Tibial nerve (tissue), 4 donors: ENCODE results near the gene SETX. TPM values are rescaled to one million over a fixed set of nuclear protein-coding genes. Genes with fewer than 3 reads are reported as not detected.
A peak's percentile ranks its signal among the peaks of the same experiment; 100 is the strongest.

Experiments
- DNase-seq, 2 donors: peaks; one replicate each; pipeline ENCODE4 v3.0.0-alpha.2; 2019; ENCODE audit warnings: low spot score in 2 of 2
- H3K27ac ChIP-seq, 4 donors: fragments of 200-600 bp; sonication (generic) in 3 of 4; one replicate each; pipeline ENCODE4 v1.5.1; 2017 to 2019; ENCODE audit warnings: mild to moderate bottlenecking in 1 of 4
- H3K27me3 ChIP-seq, 2 donors: fragments of 200-600 bp; sonication (generic) in 1 of 2; one replicate each; pipeline versions ENCODE4 v1.5.1 to v1.6.0; 2017 to 2019
- H3K36me3 ChIP-seq, 3 donors: fragments of 200-600 bp; sonication (generic); one replicate each; pipeline ENCODE4 v1.5.1; 2018 to 2019
- H3K4me1 ChIP-seq, 4 donors: fragments of 200-600 bp; sonication (generic) in 3 of 4; one replicate each; pipeline ENCODE4 v1.5.1; 2017 to 2019
- H3K4me3 ChIP-seq, 4 donors: fragments of 200-600 bp; sonication (generic) in 3 of 4; one replicate each; pipeline ENCODE4 v1.5.1; 2017 to 2019; ENCODE audit warnings: mild to moderate bottlenecking in 1 of 4, moderate library complexity in 1 of 4
- H3K9me3 ChIP-seq, 4 donors: fragments of 200-600 bp; sonication (generic) in 3 of 4; one replicate each; pipeline ENCODE4 v1.5.1; 2017 to 2019
- CTCF ChIP-seq, 5 experiments: fragments of 200-600 bp in 3 of 5; fragments of 450-650 bp in 2 of 5; sonication (generic) in 3 of 5; IDR thresholded peaks; one replicate each; pipeline ENCODE4 v1.5.1; 2016 to 2019; ENCODE audit warnings: antibody characterized with exemption in 5 of 5, mild to moderate bottlenecking in 3 of 5, moderate library complexity in 2 of 5
- EP300 ChIP-seq, 2 donors: sonication (generic); formaldehyde crosslinking; IDR thresholded peaks; one replicate each; pipeline ENCODE4 v1.6.1; 2017; ENCODE audit warnings: antibody characterized with exemption in 2 of 2, mild to moderate bottlenecking in 1 of 2
- POLR2A ChIP-seq, 2 donors: fragments of 450-650 bp; IDR thresholded peaks; one replicate each; pipeline ENCODE4 v1.6.1; 2017; ENCODE audit warnings: antibody characterized with exemption in 2 of 2, mild to moderate bottlenecking in 2 of 2, moderate library complexity in 2 of 2
- WGBS, 2 donors: methylation state at CpG; one replicate each; pipeline ENCODE4 v1.1.5; 2018; 5-methylcytosine and 5-hydroxymethylcytosine counted together
- total RNA-seq, 4 donors: library from RNA; depleted of rRNA; stranded (reverse); fragments of >200 nt; gene quantifications; one replicate each; pipeline ENCODE4 v1.1.0, GENCODE V29; 2016

SETX gene
- total RNA-seq, 4 donors from 2014 or later, result 64.0 to 73.9 (median 65.1) TPM

GRCh38 chr9:132242621-132243155 lies 112.1 kb downstream of the SETX start:
- H3K36me3 ChIP-seq, result no peaks in the 10 kb centered on the region
- DNase-seq, result no peak
- H3K27me3 ChIP-seq, result peaks cover 0 to 8% of the 10 kb centered on the region in 2 donors
- H3K4me1 ChIP-seq, result peaks cover 0 to 39% (median 8%) of the 10 kb centered on the region in 4 donors
- WGBS, 2 donors, result 25 to 27% methylated on average over 17 to 18 of the region's 18 CpGs
- no peak for TF ChIP-seq CTCF (IDR thresholded peaks at IDR 0.05)
- TF ChIP-seq POLR2A (IDR thresholded peaks at IDR 0.05), result no peak
- TF ChIP-seq EP300 (IDR thresholded peaks at IDR 0.05), result no peak
- peak overlapping the region in 3 of 4 donors; percentile 43 to 65 (median 50) for H3K27ac ChIP-seq
- peak overlapping the region; percentile 55 to 82 (median 63) for H3K4me3 ChIP-seq
- H3K9me3 ChIP-seq, result no peaks in the 10 kb centered on the region

GRCh38 chr9:132241840-132242620 lies 112.8 kb downstream of the SETX start:
- Histone ChIP-seq H3K4me3 (peak overlapping the region; percentile 60 to 82 (median 66)), H3K9me3 (no peaks in the 10 kb centered on the region), H3K36me3 (no peaks in the 10 kb centered on the region), H3K27ac (peak overlapping the region in 3 of 4 donors; percentile 43 to 65 (median 50)), H3K27me3 (peaks cover 0 to 8% of the 10 kb centered on the region in 2 donors), H3K4me1 (peaks cover 0 to 39% (median 8%) of the 10 kb centered on the region in 4 donors)
- WGBS, 2 donors, result 1 to 2% methylated on average over 58 to 61 of the region's 81 CpGs
- no peak for TF ChIP-seq CTCF (IDR thresholded peaks at IDR 0.05)
- no peak for DNase-seq

- DNase-seq, result no peak
- peak overlapping the region in 3 of 4 donors; percentile 33 to 65 (median 55) for H3K27ac ChIP-seq
Measured at GRCh38 chr9:132241483-132241839, 113.3 kb downstream of the SETX start.

GRCh38 chr9:132240841-132241482 lies 113.8 kb downstream of the SETX start:
- peak overlapping the region; percentile 9 to 65 (median 56) for H3K27ac ChIP-seq
- peak overlapping the region; percentile 60 to 82 (median 66) for H3K4me3 ChIP-seq
- H3K4me1 ChIP-seq, result peaks cover 0 to 36% (median 8%) of the 10 kb centered on the region in 4 donors
- peak in 1 of 2 donors; percentile 53 for TF ChIP-seq POLR2A (IDR thresholded peaks at IDR 0.05)
- peak in 1 of 2 donors; percentile 70 for TF ChIP-seq EP300 (IDR thresholded peaks at IDR 0.05)
- TF ChIP-seq CTCF (IDR thresholded peaks at IDR 0.05), result no peak
- no peaks in the 10 kb centered on the region for H3K36me3 ChIP-seq
- peaks cover 0 to 3% of the 10 kb centered on the region in 2 donors for H3K27me3 ChIP-seq
- WGBS, 2 donors, result 2 to 4% methylated on average over 34 to 51 of the region's 63 CpGs
- H3K9me3 ChIP-seq, result no peaks in the 10 kb centered on the region
- peak; percentile 90 to 94 for DNase-seq

More at GRCh38 chr9:132241483-132241839, 113.3 kb downstream of the SETX start:
- WGBS, 2 donors, result 1 to 2% methylated on average over 12 to 28 of the region's 33 CpGs
- Histone ChIP-seq H3K4me3 (peak overlapping the region; percentile 60 to 82 (median 66)), H3K4me1 (peaks cover 0 to 39% (median 8%) of the 10 kb centered on the region in 4 donors), H3K9me3 (no peaks in the 10 kb centered on the region), H3K27me3 (peaks cover 0 to 7% of the 10 kb centered on the region in 2 donors), H3K36me3 (no peaks in the 10 kb centered on the region)
- TF ChIP-seq POLR2A (IDR thresholded peaks at IDR 0.05), result peak in 1 of 2 donors; percentile 9
- no peak for TF ChIP-seq EP300 (IDR thresholded peaks at IDR 0.05)

GRCh38 chr9:132239999-132240840 lies 114.6 kb downstream of the SETX start:
- Histone ChIP-seq H3K36me3 (no peaks in the 10 kb centered on the region), H3K27ac (peak overlapping the region; percentile 9 to 65 (median 56)), H3K27me3 (peaks cover 0 to 3% of the 10 kb centered on the region in 2 donors), H3K4me1 (peaks cover 0 to 30% (median 8%) of the 10 kb centered on the region in 4 donors), H3K4me3 (peak overlapping the region; percentile 60 to 82 (median 66)), H3K9me3 (no peaks in the 10 kb centered on the region)
- TF ChIP-seq CTCF (IDR thresholded peaks at IDR 0.05) (no peak), EP300 (IDR thresholded peaks at IDR 0.05) (no peak)
- 53 to 57% methylated on average over 13 of the region's 21 CpGs for WGBS, 2 donors
- no peak for DNase-seq
